Panc1 (cell line): ENCODE results near the gene EHMT2. TPM values are rescaled to one million over a fixed set of nuclear protein-coding genes. Genes with fewer than 3 reads are reported as not detected.

Experiments used
- ATAC-seq: fragments of 200-7000 bp; cut with Tn5 transposase; 2 replicates; pipeline ENCODE4 v1.9.1; 2020; ENCODE audit warnings: mild to moderate bottlenecking, moderate library complexity
- BruUV-seq: library from RNA; stranded (reverse); fragments of 400-500 nt; replicated peaks from 2 replicates; lab custom pipeline; 2021; lab: Mats Ljungman, UMichigan
- CTCF ChIA-PET: fragments of 300-600 bp; sonication (Branson Sonifier 250); formaldehyde crosslinking; loops from one replicate; lab custom pipeline; 2022; ENCODE audit warnings: antibody characterized with exemption; lab: Charles Lee
- POLR2A ChIA-PET: fragments of 300-600 bp; sonication (Branson Sonifier 250); formaldehyde crosslinking; loops from one replicate; lab custom pipeline; 2022; ENCODE audit warnings: antibody characterized with exemption; lab: Charles Lee
- DNase-seq: peaks from one replicate; pipeline ENCODE4 v3.0.0-alpha.2; 2010; ENCODE audit warnings: low read depth, low spot score
- H3K27ac ChIP-seq: 2 replicates; pipeline ENCODE4 v1.5.1; 2011; ENCODE audit warnings: mild to moderate bottlenecking, low read length, inconsistent platforms
- H3K27me3 ChIP-seq: fragments of 200-500 bp; sonication (Bioruptor generic); 2 replicates; pipeline ENCODE4 v1.6.0; 2014; ENCODE audit warnings: low read length, inconsistent platforms; ENCODE audit not compliant: control insufficient read depth, insufficient read depth
- H3K36me3 ChIP-seq: fragments of 200-500 bp; sonication (Bioruptor generic); 2 replicates; pipeline ENCODE4 v1.5.1; 2014; ENCODE audit warnings: inconsistent platforms, mild to moderate bottlenecking, low read length, moderate library complexity; ENCODE audit not compliant: control insufficient read depth, insufficient read depth
- H3K4me1 ChIP-seq: 2 replicates; pipeline ENCODE4 v1.5.1; 2011; ENCODE audit warnings: inconsistent platforms, mild to moderate bottlenecking, low read length, moderate library complexity; ENCODE audit not compliant: control insufficient read depth, insufficient read depth
- H3K4me3 ChIP-seq, 2 experiments: 2 replicates each; pipeline ENCODE4 v1.5.1; 2011 to 2012; ENCODE audit warnings: low read depth in 2 of 2, low read length in 2 of 2, mild to moderate bottlenecking in 2 of 2, inconsistent platforms in 1 of 2, moderate library complexity in 1 of 2
- H3K9me3 ChIP-seq: fragments of 200-500 bp; sonication (Bioruptor generic); 2 replicates; pipeline ENCODE4 v1.5.1; 2014; ENCODE audit warnings: low read depth, mild to moderate bottlenecking, inconsistent platforms, low read length, moderate library complexity; ENCODE audit not compliant: control insufficient read depth, insufficient read depth
- CTCF ChIP-seq: fragments of 450-650 bp; IDR thresholded peaks from 2 replicates; pipeline ENCODE4 v1.5.1; 2017; ENCODE audit warnings: mild to moderate bottlenecking
- POLR2AphosphoS5 ChIP-seq: IDR thresholded peaks from 2 replicates; pipeline ENCODE4 v1.6.1; 2012; ENCODE audit warnings: mild to moderate bottlenecking, low read depth, low read length, moderate library complexity
- REST ChIP-seq, 2 experiments: IDR thresholded peaks; 2 replicates each; pipeline ENCODE4 v1.6.1; 2011 to 2012; ENCODE audit warnings: low read depth in 2 of 2, control low read depth in 1 of 2, low read length in 1 of 2, mild to moderate bottlenecking in 1 of 2, moderate library complexity in 1 of 2; ENCODE audit not compliant: insufficient read depth in 1 of 2
- SIN3A ChIP-seq: IDR thresholded peaks from 2 replicates; pipeline ENCODE4 v1.6.1; 2012; ENCODE audit warnings: low read depth, mild to moderate bottlenecking, low read length, moderate library complexity, borderline replicate concordance; ENCODE audit not compliant: insufficient read depth
- TCF7L2 ChIP-seq: IDR thresholded peaks from 2 replicates; pipeline ENCODE4 v1.6.1; 2011; ENCODE audit warnings: mild to moderate bottlenecking, low read depth, low read length, inconsistent platforms
- in situ Hi-C: cut with HindIII; loops from 2 replicates; pipeline ENCODE4 v1.10.0; 2016; ENCODE audit warnings: low sequenced_read_pairs, low pct_unique_long_range_greater_than_20kb
- intact Hi-C: fragments of 100-400 bp; cut with micrococcal nuclease; formaldehyde crosslinking; loops from one replicate; pipeline ENCODE4 v1.10.0; 2022; ENCODE audit not compliant: unreplicated experiment
- total RNA-seq: library from RNA; stranded (reverse); gene quantifications from one replicate; pipeline ENCODE4 v1.2.1, GENCODE V29; 2021; ENCODE audit not compliant: unreplicated experiment

Gene EHMT2
- total RNA-seq, 1 experiment from 2014 or later = 60.4 TPM

DNA sequence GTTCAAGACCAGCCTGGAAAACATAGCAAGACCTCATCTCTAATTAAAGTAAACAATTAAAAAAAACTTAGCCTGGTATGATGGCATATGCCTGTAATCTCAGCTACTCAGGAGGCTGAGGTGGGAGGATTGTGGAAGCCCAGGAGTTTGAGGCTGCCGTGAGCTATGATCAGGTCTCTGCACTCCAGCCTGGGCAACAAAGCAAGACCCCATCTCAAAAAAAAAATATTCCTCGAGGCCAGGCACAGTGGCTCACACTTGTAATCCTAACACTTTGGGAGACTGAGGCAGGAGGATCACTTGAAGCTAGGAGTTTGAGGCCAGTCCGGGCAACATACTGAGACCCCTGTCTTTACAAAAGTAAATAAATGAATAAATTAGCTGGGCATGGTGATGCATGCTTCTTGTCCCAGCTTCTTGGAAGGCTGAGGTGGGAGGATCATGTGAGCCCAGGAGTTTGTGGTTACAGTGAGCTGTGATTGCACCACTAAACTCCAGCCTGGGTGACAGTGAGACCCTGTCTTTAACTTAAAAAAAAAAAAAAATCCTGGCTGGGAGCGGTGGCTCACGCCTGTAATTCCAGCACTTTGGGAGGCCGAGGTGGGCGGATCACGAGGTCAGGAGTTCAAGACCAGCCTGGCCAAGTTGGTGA is 20.7 kb upstream of the EHMT2 start:
- no peaks in the 10 kb centered on the region for H3K9me3 ChIP-seq
- H3K4me3 ChIP-seq = no peak overlapping the region
- ATAC-seq = no peak
- DNase-seq = no peak
- no peaks in the 10 kb centered on the region for H3K4me1 ChIP-seq
- H3K36me3 ChIP-seq = no peaks in the 10 kb centered on the region
- ChIA-PET POLR2A (interaction anchor here (0.6 kb wide), 1 partner anchor 9 kb away, joined by 3 read pairs; the partner anchor contains the start of gene C2), CTCF (interaction anchor here (0.7 kb wide), 2 partner anchors 59 to 63 kb away, joined by 3 to 10 read pairs; no protein-coding TSS in a partner anchor)
- no peaks in the 10 kb centered on the region for H3K27me3 ChIP-seq
- intact Hi-C loops = no loop called here
- TF ChIP-seq POLR2AphosphoS5 (no peak), TCF7L2 (no peak), REST (IDR thresholded peaks at IDR 0.05; ENCODE audit: insufficient read depth in 1 of 2, low read depth in 2 of 2, low read length in 1 of 2) (no peak), SIN3A (no peak), CTCF (no peak)
- in situ Hi-C loops = no loop called here
- BruUV-seq = no TSS peak
- H3K27ac ChIP-seq = no peak overlapping the region

- POLR2A ChIA-PET = interaction anchor here (0.7 kb wide), 2 partner anchors 14 to 139 kb away, joined by 4 to 11 read pairs; partner anchors contain the start of genes VWA7 and ZBTB12
- no peak for ATAC-seq
- no peak overlapping the region for H3K4me3 ChIP-seq
- H3K36me3 ChIP-seq = no peaks in the 10 kb centered on the region
- in situ Hi-C loops (no loop called here), intact Hi-C loops (no loop called here)
- no peaks in the 10 kb centered on the region for H3K9me3 ChIP-seq
- BruUV-seq = no TSS peak
- DNase-seq = no peak
- CTCF ChIA-PET = no interaction called here
- no peaks in the 10 kb centered on the region for H3K4me1 ChIP-seq
- no peak overlapping the region for H3K27ac ChIP-seq
- H3K27me3 ChIP-seq = no peaks in the 10 kb centered on the region
- no peak for TF ChIP-seq POLR2AphosphoS5
- TF ChIP-seq REST (IDR thresholded peaks at IDR 0.05; ENCODE audit: insufficient read depth in 1 of 2, low read depth in 2 of 2, low read length in 1 of 2) = no peak
- TF ChIP-seq TCF7L2 = no peak
- no peak for TF ChIP-seq CTCF
- TF ChIP-seq SIN3A = no peak
Measured at GRCh38 chr6:31915756-31916155, 18.3 kb upstream of the EHMT2 start.
